ENCODE measurements around the gene MACIR. TPM values are rescaled to one million over a fixed set of nuclear protein-coding genes. Genes with fewer than 3 reads are reported as not detected.

MACIR gene
- total and polyA plus RNA-seq, 9 of the 15 experiments (the other 6 are each of a cell fraction or from before 2014, with no cell fraction given) = 1.4 to 11.6 (median 9.4) TPM

GRCh38 chr5:103244398-103244797 is 14.2 kb upstream of the MACIR start:
- no peaks in the 10 kb centered on the region for H4K20me1 ChIP-seq (replicated peaks; ENCODE audit: control insufficient read depth, insufficient read depth, low read length)
- BruUV-seq (replicated peaks) = no TSS peak
- ChIA-PET POLR2A (no interaction called here), CTCF (ENCODE audit: low intra/inter-chr PET ratio) (no interaction called here)
- H3K27me3 ChIP-seq (ENCODE audit: control insufficient read depth in 2 of 2, insufficient read depth in 2 of 2, low read length in 2 of 2) = peaks cover 0 to 6% of the 10 kb centered on the region in 2 experiments; a peak in 2 of 5 replicates
- H3K4me3 ChIP-seq = no peak overlapping the region
- H3K27ac ChIP-seq (ENCODE audit: extremely low read depth, low read depth, low read length) = no peak overlapping the region
- H3K4me2 ChIP-seq (ENCODE audit: insufficient read depth, low read length) = no peak overlapping the region
- H3K79me2 ChIP-seq (ENCODE audit: control insufficient read depth, insufficient read depth, low read length) = no peaks in the 10 kb centered on the region
- in situ Hi-C loops (cut with MboI) = no loop called here
- DNase-seq (ENCODE audit: extremely low read depth in 1 of 4, low spot score in 3 of 4) = no peak
- no peaks in the 10 kb centered on the region for H3K36me3 ChIP-seq (ENCODE audit: control insufficient read depth, insufficient read depth, low read length)
- H3K9me1 ChIP-seq (ENCODE audit: control insufficient read depth, insufficient read depth, low read length) = no peaks in the 10 kb centered on the region
- TF ChIP-seq JUNB (CRISPR knock-in tag; conservative IDR thresholded peaks at IDR 0.05) (no peak), MBD1 (CRISPR knock-in tag; IDR thresholded peaks at IDR 0.05) (no peak), PHF21A (IDR thresholded peaks at IDR 0.05; ENCODE audit: borderline replicate concordance, low read depth) (no peak), DACH1 (IDR thresholded peaks at IDR 0.05; ENCODE audit: partially characterized antibody) (no peak), TEAD2 (tag; IDR thresholded peaks at IDR 0.05) (no peak), ZKSCAN1 (IDR thresholded peaks at IDR 0.05; ENCODE audit: low read depth, low read length) (no peak), ZNF318 (IDR thresholded peaks at IDR 0.05; ENCODE audit: borderline replicate concordance in 1 of 2, low read depth in 1 of 2) (no peak), ZNF316 (IDR thresholded peaks at IDR 0.05) (no peak), MITF (IDR thresholded peaks at IDR 0.05) (no peak), ZNF75A (CRISPR knock-in tag; IDR thresholded peaks at IDR 0.05) (no peak), HNRNPL (IDR thresholded peaks at IDR 0.05; ENCODE audit: low read depth, low read length) (no peak), CCNT2 (IDR thresholded peaks at IDR 0.05; ENCODE audit: borderline replicate concordance, extremely low read depth, insufficient read length, low read depth, low read length) (no peak)
- no peaks in the 10 kb centered on the region for H3K9me3 ChIP-seq (replicated peaks; ENCODE audit: control insufficient read depth, insufficient read depth, low read depth, low read length)
- intact Hi-C loops (cut with micrococcal nuclease) = no loop called here
- no peaks in the 10 kb centered on the region for H3K4me1 ChIP-seq (replicated peaks in 1 of 2; ENCODE audit: control insufficient read depth in 2 of 2, insufficient read depth in 2 of 2, low read length in 2 of 2)
- H3K9ac ChIP-seq (ENCODE audit: insufficient read depth in 1 of 2, low read depth in 2 of 2, low read length in 2 of 2) = no peak overlapping the region
- no peak for ATAC-seq
- no peak for FAIRE-seq
- no peak overlapping the region for H2AFZ ChIP-seq (ENCODE audit: low read depth, low read length)
